Renal pelvis (tissue), 4 donors: ENCODE results near the gene HERC6. TPM values are rescaled to one million over a fixed set of nuclear protein-coding genes. Genes with fewer than 3 reads are reported as not detected.
"Not testable (repeated sequence)": the region's sequence is repeated elsewhere in the genome, so short reads cannot be mapped to it uniquely, and the experiment has no call there.

Experiments used
- DNase-seq: peaks from one replicate; pipeline ENCODE4 v3.0.0-alpha.2; 2013
- polyA plus RNA-seq, 3 donors: library from polyadenylated mRNA; unstranded; fragments of 120-200 nt; gene quantifications; one replicate each; pipeline ENCODE4 v1.2.1, GENCODE V29; 2013; ENCODE audit not compliant: insufficient read length in 3 of 3

The HERC6 gene
- polyA plus RNA-seq, 3 donors: 7.3 to 11.0 (median 8.8) TPM

GRCh38 chr4:88382621-88383020, 4.0 kb downstream of the HERC6 start:
- DNase-seq: no peak

DNA sequence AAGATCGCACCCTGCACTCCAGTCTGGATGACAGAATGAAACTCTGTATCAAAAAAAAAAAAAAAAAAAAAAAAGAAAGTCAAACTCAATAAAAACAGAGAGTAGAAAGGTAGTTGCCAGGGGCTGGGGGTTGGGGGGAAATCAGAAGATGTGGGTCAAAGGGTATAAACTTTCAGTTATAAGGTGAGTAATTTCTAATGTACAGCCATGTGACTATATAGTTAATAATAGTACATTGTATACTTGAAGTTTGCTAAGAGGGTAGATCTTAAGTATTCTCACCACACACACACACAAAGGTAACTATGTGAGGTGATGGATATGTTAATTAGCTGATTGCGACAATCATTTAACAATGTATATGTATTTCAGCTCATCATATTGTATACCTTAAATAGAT, 11.5 kb downstream of the HERC6 start:
- no peak for DNase-seq

- no peak for DNase-seq
Observed at GRCh38 chr4:88391703-88392102, 13.1 kb downstream of the HERC6 start.

DNA sequence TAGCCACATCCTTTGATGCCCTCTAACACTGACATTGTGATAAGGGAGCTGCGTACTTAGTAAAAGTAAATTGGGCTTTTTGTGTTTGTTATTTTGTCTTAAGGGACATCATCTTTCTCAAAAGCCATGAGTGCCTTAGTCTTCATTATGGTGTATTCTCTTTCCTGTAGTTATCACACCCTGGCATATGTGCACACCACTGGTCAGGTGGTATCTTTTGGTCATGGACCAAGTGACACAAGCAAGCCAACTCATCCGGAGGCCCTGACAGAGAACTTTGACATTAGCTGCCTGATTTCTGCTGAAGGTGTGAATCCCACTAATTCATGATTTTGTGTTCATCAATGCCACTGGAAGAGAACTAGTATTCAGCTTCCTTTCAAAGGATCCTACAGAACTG, 18.0 kb downstream of the HERC6 start:
- DNase-seq: no peak

GRCh38 chr4:88398381-88398780, 19.7 kb downstream of the HERC6 start:
- no peak for DNase-seq

GRCh38 chr4:88409206-88409605, 30.6 kb downstream of the HERC6 start:
- no peak for DNase-seq

DNA sequence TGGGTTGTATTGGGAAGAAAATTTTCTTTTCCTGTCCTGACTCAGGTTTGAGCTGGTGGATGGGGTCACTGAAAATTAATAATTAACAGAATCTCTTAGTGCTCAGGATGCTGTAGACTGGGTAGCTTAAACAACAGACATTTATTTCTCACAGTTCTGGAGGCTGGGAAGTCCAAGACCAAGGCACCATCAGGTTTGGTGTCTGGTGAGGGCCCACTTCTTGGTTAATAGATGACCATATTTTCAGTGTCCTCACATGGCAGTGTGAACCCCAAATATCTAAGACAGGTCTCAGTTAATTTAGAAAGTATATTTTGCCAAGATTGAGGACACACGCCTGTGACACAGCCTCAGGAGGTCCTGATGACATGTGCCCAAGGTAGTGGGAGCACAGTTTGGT, 31.1 kb downstream of the HERC6 start:
- DNase-seq: no peak

DNA sequence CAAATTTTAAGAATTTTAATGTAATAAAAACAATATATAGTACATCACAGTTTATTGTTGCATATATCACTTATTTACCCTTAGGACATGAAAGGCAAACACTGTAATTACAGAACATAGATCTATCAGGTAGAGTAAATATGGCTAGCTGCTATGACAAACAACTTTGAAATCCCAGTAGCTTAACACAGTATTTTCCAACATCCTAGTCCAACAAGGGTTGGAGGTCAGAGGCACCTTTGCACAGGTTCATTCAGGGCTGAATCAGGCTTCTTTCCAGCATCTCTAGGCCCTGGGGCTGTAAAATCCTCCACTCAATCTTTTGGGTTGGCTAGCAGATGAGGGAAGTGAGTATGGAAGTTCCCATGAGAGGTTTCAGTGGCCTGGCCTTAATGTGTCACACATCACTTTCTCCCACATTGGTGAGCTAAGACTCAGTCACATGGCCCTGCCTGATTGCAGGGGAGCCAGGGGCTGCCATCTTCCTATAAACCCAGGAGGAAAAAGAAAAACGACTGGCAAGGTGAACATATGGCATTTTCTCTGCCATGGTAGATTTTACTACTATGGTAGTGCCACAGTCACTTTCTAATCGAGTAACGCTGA, 32.9 kb downstream of the HERC6 start:
- no peak for DNase-seq

- DNase-seq: no peak
Observed at GRCh38 chr4:88413801-88414200, 35.1 kb downstream of the HERC6 start.

- DNase-seq: no peak
Observed at GRCh38 chr4:88414755-88415154, 36.1 kb downstream of the HERC6 start.

DNA sequence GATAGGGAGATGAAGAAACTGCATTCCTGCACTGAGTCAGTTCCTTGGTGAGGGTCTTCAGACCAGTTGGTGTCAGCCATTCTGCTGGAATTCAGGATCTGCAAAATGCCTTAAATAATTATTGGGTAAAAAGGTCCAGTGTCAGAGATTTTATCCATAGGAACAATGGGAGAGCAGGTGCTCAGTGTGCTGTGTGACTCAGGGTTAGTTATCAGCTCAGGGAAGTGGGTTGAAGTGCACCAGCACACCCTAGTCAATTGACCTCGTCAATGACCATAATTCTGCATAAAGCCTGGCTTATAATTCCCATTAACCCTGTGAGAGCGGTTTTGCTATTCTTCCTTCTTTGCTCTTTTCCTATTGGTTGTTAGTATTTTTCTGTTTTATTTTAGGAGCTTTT, 37.3 kb downstream of the HERC6 start:
- no peak for DNase-seq

DNA sequence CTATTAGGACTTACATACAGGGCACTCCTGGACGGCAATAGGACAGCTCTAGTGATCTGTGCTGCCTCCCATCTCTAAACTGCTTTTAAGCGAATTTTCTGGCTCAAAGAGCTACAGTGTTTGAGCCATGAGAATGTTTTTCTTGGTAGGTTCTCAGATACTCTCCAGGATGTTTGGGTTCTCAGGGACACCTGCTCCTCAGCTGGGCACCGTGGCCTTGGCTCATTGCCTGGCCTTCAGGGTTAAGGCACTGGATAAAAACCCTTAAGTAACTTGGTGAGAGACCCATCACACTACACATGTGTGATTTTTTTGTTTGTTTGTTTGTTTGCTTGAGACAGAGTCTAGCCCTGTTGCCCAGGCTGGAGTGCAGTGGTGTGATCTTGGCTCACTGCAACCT, 39.8 kb downstream of the HERC6 start:
- DNase-seq: no peak

- no peak for DNase-seq
Observed at GRCh38 chr4:88419874-88420273, 41.2 kb downstream of the HERC6 start.

DNA sequence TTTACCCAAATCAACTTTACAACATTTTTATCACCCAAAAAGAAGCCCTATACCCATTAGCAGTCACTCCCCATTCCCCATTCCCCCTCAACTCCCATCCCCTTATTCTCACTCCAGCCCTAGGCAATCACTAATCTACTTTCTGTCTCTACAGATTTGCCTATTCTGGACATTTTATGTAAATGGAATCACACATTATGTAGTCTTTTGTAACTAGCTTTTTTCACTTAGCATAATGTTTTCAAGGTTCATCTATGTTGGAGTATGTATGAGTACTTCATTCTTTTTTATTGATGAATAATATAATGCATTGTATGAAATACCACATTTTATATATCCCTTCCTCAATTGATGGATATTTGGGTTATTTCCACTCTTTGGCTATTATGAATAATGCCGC, 42.2 kb downstream of the HERC6 start:
- no peak for DNase-seq

DNA sequence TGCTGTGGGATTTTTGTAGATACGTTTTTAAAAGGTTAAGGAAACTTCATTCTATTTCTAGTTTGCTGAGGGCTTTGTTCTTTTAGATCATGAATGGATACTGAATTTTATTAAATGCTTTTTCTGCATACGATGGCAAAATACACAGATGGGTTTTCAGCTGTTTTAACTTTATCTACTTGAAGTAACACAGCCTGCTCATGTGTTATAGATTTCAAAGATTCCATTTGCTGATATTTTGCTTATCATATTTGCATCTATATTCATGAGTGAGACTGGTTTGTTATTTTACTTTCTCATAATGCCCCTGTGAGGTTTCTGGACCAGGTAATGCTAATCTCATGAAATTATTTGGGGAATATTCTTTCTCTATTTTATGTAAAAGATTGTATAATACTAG, 43.8 kb downstream of the HERC6 start:
- no peak for DNase-seq

- DNase-seq: no peak
Observed at GRCh38 chr4:88429401-88429800, 50.7 kb downstream of the HERC6 start.

DNA sequence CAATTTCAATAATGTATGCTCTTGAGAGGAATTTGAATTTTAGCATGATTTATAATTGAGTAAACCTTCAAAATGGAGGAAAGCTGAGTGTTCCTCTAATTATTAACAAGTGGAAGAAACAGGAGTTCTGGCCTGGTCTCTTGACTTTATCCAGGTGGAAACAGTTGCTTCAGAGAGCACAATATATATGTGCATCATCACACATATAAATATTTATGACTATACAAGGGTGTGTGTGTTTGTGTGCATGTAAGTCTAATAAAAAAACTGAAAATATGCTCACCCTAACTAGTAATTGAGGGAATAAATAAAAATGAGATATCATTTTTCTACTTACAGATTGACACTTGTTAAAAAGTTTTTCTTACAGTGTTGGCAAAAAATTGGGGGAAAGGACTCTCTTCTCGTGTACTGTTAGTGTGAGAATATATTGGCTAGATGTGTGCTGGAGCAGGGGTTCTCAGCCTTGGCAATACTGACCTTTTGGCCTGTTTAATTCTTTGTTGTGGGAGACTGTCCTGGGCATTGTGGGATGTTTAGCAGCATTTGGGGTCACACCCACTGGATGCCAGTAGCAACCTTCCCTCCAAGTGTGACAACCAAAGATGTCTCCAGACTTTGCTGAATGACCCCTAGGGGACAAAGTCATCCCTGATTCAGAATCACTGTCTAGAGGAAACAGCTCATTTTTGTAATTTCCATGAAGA, 57.5 kb downstream of the HERC6 start:
- DNase-seq: no peak

GRCh38 chr4:88437873-88438272, 59.2 kb downstream of the HERC6 start:
- not testable (repeated sequence) for DNase-seq

- DNase-seq: no peak
Observed at GRCh38 chr4:88439161-88439760, 60.6 kb downstream of the HERC6 start.

DNA sequence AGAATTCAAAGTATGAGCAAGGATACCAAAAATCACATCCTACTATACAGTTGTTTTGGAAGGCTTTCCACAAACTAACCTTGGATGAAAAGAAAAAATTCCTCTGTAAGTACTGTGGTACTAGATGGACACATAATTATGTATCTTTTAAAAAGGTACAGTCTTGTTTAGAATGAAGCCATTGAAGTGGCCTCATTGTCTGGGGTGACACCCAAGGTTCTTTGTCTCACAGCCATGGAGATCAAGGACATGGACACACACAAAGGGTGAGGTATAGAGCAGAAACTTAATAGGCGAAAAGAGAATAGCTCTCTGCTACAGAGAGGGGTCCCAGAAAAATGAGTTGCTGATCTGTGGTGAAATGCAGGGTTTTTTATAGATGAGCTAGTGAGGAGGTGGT, 61.5 kb downstream of the HERC6 start:
- no peak for DNase-seq

DNA sequence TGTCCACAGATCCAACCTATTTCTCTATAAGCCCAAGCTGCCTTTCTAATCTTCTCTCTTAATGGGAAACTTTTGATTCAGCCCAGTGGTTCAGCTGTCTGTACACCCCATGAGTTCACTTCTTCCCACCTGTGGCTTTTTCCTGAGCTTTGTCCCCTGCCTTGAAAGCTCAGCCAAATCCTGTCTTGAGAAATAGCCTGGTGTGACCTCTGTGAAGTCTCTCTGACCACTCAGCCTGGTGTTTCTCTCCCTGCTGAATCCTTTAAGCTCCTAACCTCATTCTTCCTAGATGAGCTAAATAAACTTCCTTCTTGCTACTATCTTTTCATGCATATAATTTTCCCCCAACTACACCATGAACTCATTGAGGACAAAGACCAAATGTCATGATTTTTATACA, 63.0 kb downstream of the HERC6 start:
- DNase-seq: no peak

- DNase-seq: no peak
Observed at GRCh38 chr4:88442689-88443191, 64.1 kb downstream of the HERC6 start.

GRCh38 chr4:88443486-88443885, 64.8 kb downstream of the HERC6 start:
- no peak for DNase-seq
